Right ventricle myocardium superior (tissue), 1 donor: ENCODE results near the gene ATP13A5. TPM values are rescaled to one million over a fixed set of nuclear protein-coding genes. Genes with fewer than 3 reads are reported as not detected.

Experiments used
- ATAC-seq: fragments of 200-7000 bp; cut with Tn5 transposase; one replicate; pipeline ENCODE4 v1.9.1; 2020; ENCODE audit warnings: mild to moderate bottlenecking; ENCODE audit not compliant: poor library complexity
- DNase-seq: peaks from one replicate; pipeline ENCODE4 v3.0.0-alpha.2; 2020
- intact Hi-C: fragments of 100-400 bp; cut with DNase I; formaldehyde crosslinking; loops from one replicate; pipeline ENCODE4 v1.11.2; 2022
- total RNA-seq: library from RNA; stranded (reverse); fragmentation: NEBNext Ultra II Directional; extraction: Animal tissue kit (Norgen Biotek cat#: 25700); gene quantifications from one replicate; pipeline ENCODE4 v1.2.1, GENCODE V29; 2021
- donor health status: DM: no; HTN: yes; CAD: no; lungs with severe emphysema.

Gene ATP13A5
- total RNA-seq, 1 donor from 2014 or later, result not detected

DNA sequence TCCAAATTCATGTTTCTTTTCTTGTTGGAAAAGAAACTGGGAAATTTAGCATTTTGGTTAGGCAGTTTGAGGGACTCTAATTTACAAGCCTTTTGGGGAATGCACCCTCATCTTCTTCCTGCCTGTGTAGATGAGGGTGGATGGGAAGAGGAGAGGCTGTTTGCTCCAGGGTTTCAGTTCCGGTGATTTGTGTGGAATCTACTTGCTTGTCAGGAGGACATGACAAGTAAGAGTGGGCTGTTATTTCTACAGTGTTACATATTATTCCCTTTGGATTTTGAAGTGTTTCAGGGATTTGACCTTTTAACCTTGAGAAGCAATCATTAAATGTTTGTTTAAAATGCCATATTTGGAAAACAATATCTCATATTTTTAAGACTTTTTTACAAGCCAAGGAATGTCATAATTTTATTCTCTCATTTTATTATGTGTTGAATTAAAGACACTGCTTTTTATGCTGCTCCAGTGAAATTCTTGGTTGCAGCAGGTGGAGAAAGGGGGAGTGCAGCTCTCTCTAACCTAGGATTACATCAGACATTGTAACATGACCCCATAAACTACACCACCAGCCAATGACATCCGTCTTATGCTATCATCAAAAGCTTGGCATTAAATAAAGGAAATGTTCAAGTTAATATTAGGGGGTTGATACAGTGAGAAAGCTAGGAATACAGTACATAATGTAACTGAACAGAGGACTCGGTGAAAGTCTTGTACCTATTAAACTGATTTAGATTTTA lies 107.3 kb downstream of the ATP13A5 start:
- intact Hi-C loops, result no loop called here
- ATAC-seq (no peak), DNase-seq (no peak)

DNA sequence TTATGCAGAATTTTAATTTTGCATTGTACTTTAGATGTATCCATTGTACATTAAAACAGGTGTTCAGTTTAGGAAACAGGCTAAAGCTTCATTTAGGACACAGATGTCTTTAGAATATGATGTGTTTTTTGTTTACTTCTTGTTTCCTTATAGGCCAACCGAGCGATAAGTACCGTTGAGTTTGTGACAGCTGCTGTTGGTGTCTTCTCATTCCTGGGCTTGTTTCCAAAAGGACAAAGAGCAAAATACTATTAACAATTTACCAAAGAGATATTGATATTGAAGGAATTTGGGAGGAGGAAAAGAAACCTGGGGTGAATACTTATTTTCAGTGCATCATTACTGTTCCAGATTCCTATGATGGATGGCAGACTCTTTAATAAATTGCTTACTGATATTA lies 108.1 kb downstream of the ATP13A5 start:
- intact Hi-C loops, result no loop called here
- no peak for ATAC-seq
- DNase-seq, result no peak

DNA sequence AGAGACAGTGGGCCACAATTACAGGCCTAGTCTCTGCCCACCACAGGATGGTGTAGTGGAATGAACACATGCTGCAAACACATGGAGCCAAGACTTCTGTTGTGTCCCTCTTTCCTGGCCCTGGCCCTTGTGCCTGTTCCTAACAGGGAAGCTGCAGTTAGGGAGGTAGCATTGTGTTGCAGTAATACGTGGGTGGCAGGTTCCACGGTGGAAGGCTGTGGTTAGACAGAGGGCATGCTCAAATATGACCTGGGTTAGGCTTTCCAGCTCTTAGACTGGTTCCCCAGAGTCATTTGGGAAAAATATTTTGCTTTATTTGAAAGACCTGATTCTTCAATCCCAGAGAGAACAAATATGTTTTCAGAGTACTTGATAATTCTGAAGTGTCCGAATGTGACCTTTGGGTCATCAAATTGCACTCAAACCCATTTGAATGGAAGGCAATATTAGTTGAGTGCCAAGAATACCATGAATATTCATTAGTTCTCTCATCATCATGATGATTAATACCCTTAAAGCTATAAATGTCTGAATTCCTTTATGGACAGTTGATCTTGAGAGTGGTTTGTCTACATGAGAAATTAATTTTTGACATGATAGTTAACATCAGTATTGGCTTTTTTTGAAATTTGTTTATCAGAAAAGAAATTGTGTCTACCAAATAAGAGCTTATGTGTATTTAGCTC lies 109.1 kb downstream of the ATP13A5 start:
- no peak for DNase-seq
- no peak for ATAC-seq
- intact Hi-C loops, result no loop called here

DNA sequence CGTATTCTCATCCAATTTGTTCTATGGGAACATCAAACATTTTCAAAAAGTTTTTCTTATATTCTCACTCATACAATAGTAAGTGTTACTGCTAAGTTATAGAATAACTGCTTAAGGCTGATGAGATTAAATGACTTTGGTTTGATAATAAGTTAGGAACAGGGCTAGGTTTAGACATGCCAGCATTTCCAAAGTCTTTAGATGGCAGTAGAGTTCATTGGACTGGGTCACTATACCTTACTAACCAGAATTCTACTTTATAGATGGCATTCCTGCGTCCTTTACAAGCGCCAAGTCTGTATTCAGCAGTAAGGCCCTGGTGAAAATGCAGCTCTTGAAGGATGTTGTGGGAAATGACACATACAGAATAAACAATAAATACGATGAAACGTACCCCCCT lies 115.8 kb downstream of the ATP13A5 start:
- ATAC-seq (no peak), DNase-seq (no peak)
- intact Hi-C loops, result no loop called here

DNA sequence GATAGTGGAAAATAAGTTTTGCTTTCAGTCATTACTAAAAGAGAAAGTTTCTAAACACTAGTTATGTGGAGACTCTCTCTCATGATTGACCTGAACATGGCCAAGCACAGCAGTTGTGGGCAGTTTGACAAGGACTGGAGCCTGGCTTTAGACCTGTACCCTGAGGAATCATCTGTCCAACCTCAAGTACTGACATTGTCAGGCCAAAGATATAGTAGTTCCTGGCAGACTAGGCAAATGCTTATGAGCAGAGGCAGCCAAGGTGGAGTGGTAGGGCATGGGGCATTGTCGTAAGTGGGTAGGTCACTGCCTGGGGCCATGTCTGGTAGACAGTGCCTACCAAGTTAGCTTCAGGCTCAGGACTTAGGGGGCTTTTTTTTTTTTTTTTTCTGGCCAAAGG lies 116.6 kb downstream of the ATP13A5 start:
- peak; percentile 76 for ATAC-seq
- intact Hi-C loops, result no loop called here
- no peak for DNase-seq

DNA sequence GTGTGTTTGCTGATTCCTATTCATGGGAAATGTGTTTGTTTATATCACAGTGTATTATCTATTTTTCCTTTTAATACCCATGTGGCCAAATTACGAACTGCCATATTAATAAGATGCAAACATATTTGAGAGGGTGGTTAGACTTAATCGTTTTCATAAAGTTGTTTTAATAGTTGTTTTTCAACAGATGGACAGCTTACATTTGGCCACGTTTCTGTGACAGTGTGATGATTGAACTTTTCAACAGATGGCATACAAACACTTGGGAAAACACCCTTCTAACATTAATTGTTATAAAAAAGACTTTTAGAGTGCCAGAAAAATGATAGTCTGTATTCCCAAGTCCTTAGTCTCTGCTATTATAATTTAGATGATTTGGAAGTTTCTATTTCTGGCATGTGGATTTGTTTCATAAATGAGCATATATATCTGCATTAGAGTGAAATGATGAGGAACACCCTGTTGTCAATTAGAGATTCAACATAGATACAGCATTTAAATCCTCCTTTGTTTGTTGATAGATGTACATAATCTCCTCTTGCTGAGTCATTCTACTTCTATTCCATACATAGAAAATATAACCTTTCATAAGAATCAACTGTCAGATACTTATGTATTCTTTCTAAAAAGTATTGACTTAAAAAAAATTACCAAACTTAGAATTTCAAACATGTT lies 124.4 kb downstream of the ATP13A5 start:
- no peak for ATAC-seq
- no peak for DNase-seq
- intact Hi-C loops, result no loop called here

DNA sequence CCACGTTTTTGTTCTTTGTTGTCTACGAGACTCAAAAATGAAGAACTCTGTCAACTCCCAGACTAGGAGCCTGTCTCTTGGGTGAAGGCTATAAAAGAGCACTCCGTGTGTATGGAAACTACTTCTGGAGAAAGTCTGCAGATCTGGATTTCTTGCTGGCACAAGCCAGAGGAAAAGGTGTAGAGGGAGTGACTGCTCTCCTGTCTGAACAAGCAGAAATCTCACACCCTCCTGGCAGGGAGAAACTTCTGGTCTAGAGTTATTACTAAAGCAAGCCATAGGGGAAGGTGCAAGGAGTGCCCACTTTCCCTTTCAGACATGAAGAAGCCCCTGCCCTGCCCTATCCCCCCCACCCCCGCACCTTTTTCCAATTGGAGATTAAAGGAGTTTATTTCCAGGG lies 128.1 kb downstream of the ATP13A5 start:
- intact Hi-C loops, result no loop called here
- DNase-seq (no peak), ATAC-seq (no peak)

DNA sequence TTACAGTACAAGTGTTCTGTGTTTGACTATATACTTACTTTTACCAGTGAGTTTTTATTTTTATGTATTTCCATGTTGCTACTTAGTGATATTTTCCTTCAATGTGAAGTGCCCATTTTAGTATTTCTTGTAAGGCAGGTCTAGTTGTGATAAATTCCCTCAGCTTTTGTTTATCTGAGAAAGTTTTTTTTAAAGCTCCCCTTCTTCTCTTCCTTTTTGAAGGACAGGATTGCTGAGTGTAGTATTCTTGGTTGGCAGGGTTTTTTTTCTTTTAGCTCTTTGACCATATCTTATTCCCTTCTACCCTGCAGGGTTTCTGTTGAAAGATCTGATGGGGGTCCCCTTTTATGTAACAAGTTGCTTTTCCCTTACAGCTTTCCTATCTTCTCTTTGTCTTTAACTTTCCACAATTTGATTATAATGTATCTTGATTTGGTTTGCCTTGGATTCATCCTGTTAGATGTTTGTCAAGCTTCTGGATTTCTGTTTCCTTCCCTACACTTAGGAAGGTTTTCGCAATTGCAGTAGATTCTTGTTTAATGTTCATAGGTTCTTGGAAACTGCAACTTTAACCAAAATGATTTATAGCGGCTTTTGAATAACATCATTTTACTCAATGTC lies 129.6 kb downstream of the ATP13A5 start:
- intact Hi-C loops, result no loop called here
- no peak for ATAC-seq
- no peak for DNase-seq

DNA sequence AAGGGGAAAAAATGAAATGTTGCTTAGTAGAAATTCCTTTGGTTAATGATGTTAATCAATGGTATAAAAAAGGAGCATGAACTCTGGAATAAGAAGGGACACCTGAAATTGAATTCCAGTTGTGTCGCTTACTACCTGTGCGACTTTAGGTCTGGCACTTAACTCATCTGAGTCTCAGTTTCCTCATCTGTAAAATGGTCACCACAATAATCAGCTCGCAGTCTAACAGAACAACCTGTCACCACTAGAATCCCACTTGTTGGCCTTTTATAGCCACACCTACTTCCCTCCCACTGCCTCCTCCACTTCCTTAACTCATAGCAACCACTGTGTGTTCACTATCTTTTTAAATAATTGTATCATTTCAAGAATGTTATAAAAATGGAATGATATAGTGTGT lies 135.0 kb downstream of the ATP13A5 start:
- intact Hi-C loops, result no loop called here
- no peak for ATAC-seq
- no peak for DNase-seq

DNA sequence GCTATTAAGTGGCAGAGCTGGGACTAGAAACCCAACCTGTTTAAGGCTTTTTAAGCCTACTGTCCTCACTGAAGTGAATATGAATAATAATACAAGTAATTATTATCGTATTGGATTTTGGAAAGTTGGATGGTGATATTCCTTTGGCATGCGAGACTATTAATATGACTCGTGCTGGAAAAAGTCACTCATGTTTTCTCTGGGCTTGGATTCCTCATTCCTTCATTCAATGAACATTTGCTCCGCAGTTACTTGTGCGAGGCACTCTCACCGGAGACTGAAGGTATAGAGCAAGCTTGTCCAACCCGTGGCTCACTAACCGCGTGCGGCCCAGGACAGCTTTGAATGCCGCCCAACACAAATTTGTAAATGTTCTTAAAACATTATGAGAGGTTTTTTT lies 136.8 kb downstream of the ATP13A5 start:
- DNase-seq, result no peak
- ATAC-seq, result no peak
- intact Hi-C loops, result no loop called here

DNA sequence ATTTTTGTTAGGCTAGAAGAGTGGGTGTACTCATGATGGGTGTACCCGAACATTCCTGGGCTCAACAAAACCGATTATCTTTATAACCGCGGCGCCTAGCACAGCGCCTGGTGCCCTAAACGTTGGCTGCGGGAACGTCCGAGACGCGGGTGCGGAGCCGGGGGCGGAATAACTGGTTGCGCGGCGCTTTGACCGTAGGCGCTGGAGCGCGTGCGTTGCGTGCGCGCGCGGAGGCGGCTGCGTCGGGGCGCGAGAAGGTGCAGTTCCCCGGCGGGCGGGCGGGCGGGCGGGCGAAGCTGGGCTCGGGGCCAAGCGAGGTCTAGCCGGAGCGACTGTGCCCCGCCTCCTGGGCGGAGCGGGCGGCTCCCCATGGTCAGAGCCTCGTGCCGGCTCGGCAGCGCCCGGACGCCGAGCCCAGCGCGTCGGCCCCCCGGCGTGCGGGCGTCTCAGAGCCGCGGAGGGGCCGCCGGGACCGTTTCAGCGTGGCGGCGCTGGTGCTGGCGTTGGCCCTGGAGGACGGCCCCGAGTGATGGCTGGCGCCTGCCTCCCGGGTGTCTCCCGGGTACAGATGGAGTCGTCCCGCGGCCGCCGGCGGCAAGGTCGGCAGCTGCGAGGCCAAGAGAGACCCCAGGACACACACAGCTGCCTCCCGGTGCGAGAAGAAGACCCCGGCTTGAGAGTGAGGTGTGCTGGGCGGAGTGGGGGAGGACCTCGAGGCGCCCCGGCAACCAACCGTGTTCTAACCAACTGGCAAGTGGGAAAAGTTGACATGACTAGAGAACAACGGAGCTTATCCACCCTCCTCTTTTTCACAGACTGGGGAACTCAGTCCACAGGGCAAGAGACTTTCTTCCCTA lies 137.5 kb downstream of the ATP13A5 start, which contains the start of gene PLAAT1:
Gene PLAAT1, plus strand, starts transcription at position 373 of the 857 bp plus-strand sequence. CDS start 14,429 bp downstream, outside the sequence.
- DNase-seq (peak; percentile 80), ATAC-seq (peak; percentile 94)
- intact Hi-C loops, result no loop called here

DNA sequence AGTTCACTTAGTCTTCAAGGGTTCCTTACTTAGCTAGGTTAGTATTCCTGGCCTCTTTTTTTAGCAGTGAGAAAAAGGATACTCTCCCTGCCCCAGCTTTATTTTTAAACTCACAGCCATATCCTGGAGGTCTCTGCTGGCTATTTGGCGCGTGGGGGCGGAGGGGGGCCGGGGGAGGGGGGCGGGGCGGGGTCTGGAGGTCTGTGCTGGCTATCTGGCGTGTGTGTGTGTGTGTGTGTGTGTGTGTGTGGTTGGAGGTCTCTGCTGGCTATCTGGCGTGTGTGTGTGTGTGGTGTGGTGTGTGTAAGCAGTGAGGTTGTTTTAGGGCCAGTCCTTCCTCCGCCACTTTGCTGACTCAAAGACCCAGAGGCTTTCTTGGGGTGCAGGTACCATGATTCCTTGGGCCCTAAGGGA lies 138.1 kb downstream of the ATP13A5 start:
- peak; percentile 54 for ATAC-seq
- DNase-seq, result no peak
- intact Hi-C loops, result no loop called here

DNA sequence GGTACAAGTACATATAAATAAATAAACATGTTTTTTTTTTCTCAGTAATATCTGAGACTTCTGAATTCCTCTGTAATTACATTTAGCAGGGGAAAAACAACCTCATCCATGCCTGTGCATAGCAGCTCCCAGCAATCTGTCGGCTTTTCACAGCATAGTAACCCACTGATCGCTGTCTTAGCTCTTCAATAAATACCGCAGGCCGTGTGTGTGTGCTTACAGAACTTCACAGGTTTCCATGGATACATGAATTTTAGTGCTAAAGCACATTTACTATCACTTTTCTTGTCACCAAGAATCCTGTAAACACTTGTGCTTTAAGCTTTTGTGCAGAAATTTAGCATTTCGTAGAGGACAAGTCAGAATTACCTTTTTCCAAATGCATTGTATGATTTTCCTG lies 141.5 kb downstream of the ATP13A5 start:
- ATAC-seq (no peak), DNase-seq (no peak)
- intact Hi-C loops, result no loop called here

DNA sequence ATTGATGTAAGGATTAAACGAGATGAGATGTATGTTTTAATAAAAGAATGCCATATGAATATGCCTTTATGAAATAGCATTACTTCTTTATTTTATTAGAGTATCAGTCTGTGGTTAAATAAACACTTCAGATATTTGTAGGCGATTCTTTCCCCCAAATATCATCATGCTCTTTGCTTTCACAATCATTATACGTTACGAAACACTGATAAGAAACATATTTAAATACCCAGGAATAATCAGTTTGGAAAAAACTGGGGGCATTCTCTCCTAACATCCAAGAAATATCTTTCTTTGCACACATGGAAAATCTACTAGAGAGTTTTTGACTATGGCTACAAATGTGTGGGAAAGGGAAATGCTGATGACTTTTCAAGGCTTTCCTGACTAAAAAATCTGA lies 142.0 kb downstream of the ATP13A5 start:
- DNase-seq (no peak), ATAC-seq (no peak)
- intact Hi-C loops, result no loop called here

DNA sequence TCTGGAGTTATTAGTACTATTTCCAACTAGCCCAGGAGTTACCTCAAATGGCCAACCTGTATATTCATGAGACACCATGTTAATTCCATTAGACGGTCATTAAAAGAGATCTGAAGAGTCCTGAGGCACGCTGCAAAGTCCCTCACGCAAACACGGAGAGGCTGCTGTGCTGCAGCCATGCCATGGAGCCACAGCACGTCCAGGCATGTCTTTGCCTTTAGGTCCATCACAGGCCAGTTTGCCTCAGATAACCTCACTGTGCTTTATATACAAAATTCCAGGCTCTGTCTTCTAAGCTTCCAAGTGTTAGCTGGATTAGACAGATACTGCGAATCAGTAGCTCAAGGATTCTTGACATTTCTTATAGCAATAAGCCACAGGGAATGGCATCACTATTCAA lies 147.4 kb downstream of the ATP13A5 start:
- ATAC-seq (no peak), DNase-seq (no peak)
- intact Hi-C loops, result no loop called here

DNA sequence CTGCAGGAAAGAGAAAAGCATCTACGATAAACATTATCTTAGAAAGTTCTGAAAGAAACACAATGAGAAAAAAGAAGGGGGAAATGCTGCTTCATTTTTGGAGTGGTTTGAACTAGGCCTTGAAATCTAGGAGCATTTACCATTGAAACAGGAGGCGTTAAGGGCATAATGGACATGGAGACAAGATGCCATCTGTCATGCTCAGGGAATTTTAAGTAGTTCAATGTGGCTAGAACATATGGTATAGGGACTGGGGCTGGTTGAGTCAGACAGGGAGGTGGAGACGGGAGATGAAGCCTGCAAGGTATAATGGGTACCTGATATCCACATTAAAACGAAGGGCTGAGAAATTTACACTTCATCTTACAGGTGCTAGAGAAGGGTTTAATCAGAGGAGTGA lies 147.9 kb downstream of the ATP13A5 start:
- DNase-seq, result no peak
- intact Hi-C loops, result no loop called here
- no peak for ATAC-seq

DNA sequence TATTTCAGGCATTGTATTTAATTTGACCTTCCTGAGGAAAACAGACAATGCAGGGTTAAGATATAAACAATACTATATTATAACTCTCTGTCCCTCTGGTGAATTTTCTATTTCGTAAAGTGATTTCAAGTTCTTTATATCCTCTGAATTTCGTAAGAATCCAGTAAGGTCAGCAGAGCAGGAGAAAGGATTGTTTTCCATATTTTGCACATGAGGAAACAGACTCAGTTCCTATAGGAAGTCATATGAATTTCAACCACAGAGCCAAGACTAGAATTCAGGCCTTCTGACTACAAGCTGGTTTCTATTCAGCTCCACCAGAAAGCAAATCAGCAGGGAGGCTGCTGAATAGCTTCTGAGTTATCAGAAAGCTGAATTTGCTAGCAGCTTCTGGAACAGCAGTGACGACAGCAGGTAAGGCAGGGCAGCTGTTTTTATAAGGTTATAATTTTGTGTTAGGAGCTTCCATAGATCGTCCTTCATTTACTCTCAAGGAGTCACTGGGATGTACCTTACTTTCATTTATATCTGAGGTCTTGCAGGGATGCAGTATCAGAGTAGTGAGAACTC lies 148.6 kb downstream of the ATP13A5 start:
- DNase-seq, result no peak
- no peak for ATAC-seq

DNA sequence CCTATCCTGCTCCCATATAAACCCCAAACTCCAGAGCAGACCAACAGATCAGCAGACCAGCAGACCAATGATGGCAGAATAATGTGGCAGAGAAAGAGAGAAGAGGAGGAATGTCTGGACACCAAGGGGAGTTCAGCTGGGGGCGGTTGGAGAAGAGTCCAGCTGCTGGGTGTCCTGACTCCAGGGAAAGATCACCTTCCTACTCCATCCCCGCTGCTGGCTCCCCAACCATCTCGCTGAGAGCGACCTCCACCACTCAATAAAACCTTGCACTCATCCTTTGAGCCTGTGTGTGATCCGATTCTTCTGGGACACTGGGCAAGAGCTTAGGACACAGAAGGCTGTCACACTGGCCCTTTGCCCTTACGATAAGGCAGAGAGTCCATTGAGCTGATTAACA lies 150.3 kb downstream of the ATP13A5 start:
- intact Hi-C loops, result no loop called here
- no peak for DNase-seq
- no peak for ATAC-seq

More for the DNA sequence above, 148.6 kb downstream of the ATP13A5 start:
- intact Hi-C loops, result no loop called here
